SK-N-SH (cell line): ENCODE data around the gene PCSK5.

ENCODE experiments used
- CTCF ChIP-seq: fragments of 200-600 bp; sonication (generic); IDR thresholded peaks from 2 replicates; pipeline ENCODE4 v1.6.1; 2017; ENCODE audit warnings: antibody characterized with exemption, mild to moderate bottlenecking, moderate library complexity
- EP300 ChIP-seq, 2 experiments: IDR thresholded peaks; 2 replicates each; pipeline versions ENCODE4 v1.4.0 to v1.6.1; 2012; ENCODE audit warnings: borderline replicate concordance in 1 of 2, low read depth in 1 of 2, low read length in 1 of 2
- EZH2phosphoT487 ChIP-seq: fragments of 200-600 bp; sonication (generic); IDR thresholded peaks from 2 replicates; pipeline ENCODE4 v1.6.1; 2017; ENCODE audit warnings: low read depth, mixed run types, mild to moderate bottlenecking, antibody characterized with exemption, moderate library complexity, borderline replicate concordance
- FOSL2 ChIP-seq: IDR thresholded peaks from 2 replicates; pipeline ENCODE4 v1.4.0; 2012; ENCODE audit warnings: low read depth, mild to moderate bottlenecking, moderate library complexity, borderline replicate concordance
- IRF3 ChIP-seq: fragments of 150-350 bp; IDR thresholded peaks from 2 replicates; pipeline ENCODE4 v1.6.1; 2016; ENCODE audit warnings: mild to moderate bottlenecking, low read depth, low read length
- MAX ChIP-seq: IDR thresholded peaks from 2 replicates; pipeline ENCODE4 v1.4.0; 2012; ENCODE audit warnings: low read depth
- NFIC ChIP-seq: IDR thresholded peaks from 2 replicates; pipeline ENCODE4 v1.4.0; 2012; ENCODE audit warnings: borderline replicate concordance
- PBX3 ChIP-seq: IDR thresholded peaks from 2 replicates; pipeline ENCODE4; 2012
- POLR2AphosphoS5 ChIP-seq: IDR thresholded peaks from 2 replicates; pipeline ENCODE4 v1.6.1; 2012; ENCODE audit warnings: low read depth, low read length
- RAD21 ChIP-seq: IDR thresholded peaks from 2 replicates; pipeline ENCODE4 v1.6.1; 2012; ENCODE audit warnings: mild to moderate bottlenecking, low read length
- RXRA ChIP-seq: IDR thresholded peaks from 2 replicates; pipeline ENCODE4 v1.4.0; 2012; ENCODE audit warnings: low read depth, mild to moderate bottlenecking, borderline replicate concordance

- TF ChIP-seq NFIC (no peak), CTCF (no peak), PBX3 (no peak), RXRA (no peak), IRF3 (no peak), POLR2AphosphoS5 (no peak), EZH2phosphoT487 (no peak), MAX (no peak), EP300 (IDR thresholded peaks at IDR 0.05; ENCODE audit: borderline replicate concordance in 1 of 2, low read depth in 1 of 2, low read length in 1 of 2) (no peak), RAD21 (no peak), FOSL2 (no peak)
Measured at GRCh38 chr9:76185432-76185831, 295.0 kb downstream of the PCSK5 start.
